ENCODE data around the gene PDIA5.
"Not testable (repeated sequence)": the region's sequence is repeated elsewhere in the genome, so short reads cannot be mapped to it uniquely, and the experiment has no call there.

The PDIA5 gene

DNA sequence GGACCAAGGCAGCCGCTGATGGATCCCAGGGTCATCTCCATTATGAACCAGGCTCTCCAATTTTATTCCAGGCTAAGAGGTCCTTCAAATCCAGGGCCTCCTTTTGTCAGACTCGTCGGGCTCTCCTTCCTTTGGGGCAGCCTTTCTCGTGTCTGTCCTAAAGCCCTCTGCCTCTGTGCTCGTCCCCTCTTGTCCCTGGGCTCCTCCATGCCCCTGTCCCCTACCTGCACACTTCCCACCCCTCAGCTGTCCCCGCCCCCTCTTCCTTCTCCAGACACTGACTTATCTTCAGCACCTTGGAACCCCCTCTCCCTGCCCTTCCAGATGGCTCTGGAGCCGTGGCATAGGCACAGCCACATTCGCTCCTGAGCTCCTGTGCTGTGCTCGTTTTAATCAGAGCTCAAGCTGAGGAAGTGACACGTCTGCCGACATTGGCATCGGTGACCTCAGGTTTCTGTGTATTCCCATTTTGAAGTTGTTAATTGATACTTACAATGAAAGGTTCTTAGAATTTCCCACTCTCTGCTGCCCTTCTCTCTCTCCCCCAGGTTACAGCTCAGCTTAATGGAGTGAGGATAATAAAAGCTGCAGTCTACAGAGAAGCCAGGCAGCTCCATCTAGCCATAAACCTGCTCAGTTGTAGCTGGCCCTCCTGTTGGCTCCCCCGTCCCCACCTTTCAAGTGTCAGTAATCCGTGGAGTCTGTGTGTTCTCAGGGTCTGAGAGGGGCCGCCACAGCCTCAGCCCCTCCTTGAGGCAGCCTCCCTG, 83.8 kb downstream of the PDIA5 start:
- DNase-seq (ENCODE audit: low read depth): no peak

DNA sequence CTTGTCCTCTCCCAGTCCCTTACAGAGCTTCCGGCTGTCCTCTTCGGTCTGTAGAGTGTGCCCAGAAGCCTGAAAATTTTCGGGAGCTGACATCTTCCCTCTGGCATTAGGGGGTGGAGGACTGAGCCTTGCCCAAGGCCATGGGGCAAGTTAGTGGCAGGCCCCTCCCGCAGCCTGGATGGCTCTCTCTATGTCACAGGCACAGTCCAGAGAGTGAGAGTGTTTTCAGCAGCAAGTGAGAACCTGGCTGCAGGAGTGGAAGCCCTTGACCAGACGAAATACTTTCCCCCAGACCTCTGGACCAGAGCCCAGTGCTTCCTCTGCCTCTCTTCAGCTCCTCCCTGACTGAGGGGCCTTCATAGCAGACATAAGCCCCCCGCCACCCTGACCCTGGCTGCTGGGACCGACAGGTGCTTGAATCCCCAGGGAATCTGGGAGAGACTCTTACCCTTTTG, 84.5 kb downstream of the PDIA5 start:
- DNase-seq (ENCODE audit: low read depth): no peak

DNA sequence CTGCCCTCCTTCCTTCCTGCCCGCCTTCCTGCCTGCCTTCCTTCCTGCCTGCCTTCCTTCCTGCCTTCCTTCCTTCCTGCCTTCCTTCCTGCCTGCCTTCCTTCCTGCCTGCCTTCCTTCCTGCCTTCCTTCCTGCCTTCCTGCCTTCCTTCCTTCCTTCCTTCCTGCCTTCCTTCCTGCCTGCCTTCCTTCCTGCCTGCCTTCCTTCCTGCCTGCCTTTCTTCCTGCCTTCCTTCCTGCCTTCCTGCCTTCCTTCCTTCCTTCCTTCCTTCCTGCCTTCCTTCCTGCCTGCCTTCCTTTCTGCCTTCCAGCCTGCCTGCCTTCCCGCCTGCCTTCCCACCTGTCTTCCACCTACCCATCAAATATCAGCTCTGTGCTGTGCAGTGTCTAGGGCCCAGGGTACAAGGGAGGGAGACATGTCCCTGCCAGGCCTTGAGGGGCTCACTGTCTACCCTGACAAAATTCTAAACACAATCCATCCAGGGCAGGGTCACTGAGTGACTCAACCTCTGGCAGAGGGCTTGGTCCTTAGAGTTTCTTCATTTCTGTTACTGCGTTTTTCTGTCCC, 85.1 kb downstream of the PDIA5 start:
- not testable (repeated sequence) for DNase-seq (ENCODE audit: low read depth)

DNA sequence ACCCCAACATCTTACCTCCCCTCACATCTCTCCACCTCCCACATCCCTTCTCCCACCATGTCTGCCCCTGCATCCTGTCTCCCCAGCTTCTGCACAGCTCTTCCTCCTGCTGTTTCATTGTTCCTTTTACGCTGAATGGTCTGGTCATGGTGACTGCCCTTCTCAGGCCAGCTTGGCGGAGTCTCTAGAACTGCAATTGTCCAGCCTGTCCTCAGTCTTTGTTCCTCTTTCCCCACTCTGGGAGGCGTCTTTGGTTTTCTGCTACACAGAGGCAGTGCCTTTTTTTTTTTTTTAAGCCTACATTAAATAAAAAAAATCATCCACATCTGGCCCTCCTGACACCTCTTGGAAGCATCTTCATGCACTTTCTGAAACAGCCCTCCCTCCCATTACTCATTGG, 85.9 kb downstream of the PDIA5 start:
- DNase-seq (ENCODE audit: low read depth): no peak

DNA sequence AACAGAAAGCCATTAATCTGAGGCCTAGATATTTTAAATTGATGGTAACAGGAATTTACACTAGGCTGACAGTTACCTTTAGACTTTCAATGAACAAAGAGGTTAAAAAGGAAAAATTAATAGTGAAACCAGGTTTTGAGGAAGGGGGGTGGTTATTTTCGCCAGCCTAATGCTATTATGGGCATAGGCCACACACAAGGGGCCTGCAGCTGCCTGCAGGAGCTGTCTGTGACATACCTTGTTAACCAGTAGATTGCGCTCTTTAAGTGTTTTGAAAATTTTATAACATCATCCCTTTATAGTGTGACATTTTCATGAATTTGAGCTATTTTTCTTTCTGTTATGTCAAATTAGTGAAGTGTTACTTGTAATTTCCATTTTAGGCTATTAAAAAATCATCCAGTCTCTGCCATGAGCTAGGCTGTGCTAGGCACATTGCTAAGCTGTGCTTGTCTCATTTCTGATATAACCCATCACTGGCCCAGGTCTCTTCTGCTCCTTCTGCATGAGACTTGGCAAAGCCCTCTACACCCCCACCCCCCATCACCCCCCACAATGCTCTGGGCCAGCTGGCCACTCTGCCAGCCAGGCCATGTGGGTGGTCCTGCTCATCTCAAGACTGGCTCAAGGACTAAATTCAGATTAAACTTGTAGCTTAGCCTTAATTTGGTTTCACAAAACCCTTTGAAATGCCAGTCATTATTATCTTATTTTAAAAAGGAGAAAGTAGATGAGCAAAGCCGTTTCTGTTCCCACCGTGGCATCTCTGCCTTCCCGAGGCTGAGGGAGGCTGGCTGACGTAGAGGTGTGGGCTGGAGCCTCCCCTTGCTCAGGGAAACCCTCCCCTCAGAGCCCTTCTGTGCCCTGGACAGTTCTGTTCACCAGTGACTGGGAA, 86.5 kb downstream of the PDIA5 start:
- no peak for DNase-seq (ENCODE audit: low read depth)

DNA sequence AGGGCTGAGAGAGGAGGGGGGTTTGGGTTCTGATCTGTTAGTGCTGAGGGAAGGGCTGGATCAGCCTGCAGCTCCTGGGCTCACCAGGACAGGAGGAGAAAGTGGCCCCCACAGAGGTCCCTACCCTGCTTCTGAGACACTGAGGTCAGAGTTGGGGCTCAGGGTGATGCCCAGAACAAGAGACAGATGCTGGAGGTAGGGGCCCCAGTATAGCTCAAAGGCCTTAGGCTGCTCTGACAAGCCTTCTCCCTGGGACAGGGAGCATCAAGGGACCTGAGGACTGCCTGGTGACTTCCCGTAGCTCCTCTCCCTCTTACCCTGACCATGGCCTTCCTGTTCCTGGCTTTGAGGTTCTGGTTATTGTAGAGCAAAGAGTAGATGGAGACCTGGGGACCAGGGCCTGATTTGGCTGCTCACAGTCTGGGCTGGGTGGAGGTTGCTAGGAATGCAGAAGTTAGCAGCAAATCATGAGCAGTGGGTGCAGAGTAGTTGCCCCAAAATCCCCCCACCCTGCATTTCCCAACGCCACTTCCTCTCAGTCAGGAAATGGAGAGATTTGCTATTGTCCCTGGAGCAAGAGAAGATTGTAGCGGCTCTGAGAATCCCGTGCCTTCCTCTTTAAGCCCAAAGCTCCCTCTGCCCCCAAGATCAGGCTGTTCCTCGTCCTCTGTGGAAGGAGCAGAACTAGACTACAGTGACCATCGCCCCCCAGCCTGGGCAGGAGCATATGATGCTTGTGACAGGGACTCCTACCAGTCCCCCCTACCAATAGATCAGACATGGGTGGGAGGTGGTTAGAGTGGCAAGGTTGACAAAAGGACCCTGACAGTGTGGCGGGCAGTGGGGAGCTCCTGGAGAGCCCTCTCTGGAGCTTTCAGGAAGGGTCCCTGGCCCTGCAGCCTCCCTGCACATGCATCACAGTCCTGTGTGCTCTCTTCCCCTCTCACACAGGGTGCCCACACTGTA, 87.5 kb downstream of the PDIA5 start:
- no peak for DNase-seq (ENCODE audit: low read depth)

DNA sequence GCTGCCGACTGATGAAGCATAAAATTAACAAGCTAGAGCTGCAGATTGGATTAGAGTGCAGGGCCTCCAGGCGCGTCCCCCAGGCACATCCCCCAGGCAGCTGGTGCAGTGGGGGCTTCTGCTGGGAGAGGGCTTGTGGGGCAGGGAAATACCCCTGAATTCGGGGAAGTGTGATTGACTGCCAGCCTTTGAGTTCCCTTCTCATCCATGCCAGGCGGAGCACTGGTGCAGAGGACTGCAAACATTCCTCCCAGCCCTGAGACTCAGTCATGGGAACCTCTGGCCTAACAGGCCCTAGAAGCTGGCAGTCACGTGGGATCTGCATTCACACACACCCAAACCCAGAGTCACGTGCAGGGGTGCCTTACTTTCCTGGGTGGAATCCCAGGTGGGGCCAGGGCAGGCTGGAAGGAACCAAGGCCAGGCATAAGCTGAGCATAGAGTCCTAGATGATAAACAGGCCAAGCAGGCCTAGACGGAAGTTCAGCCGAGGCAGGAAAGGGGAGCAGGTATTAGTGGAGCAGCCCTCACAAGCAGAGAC, 88.7 kb downstream of the PDIA5 start:
- DNase-seq (ENCODE audit: low read depth): no peak

DNA sequence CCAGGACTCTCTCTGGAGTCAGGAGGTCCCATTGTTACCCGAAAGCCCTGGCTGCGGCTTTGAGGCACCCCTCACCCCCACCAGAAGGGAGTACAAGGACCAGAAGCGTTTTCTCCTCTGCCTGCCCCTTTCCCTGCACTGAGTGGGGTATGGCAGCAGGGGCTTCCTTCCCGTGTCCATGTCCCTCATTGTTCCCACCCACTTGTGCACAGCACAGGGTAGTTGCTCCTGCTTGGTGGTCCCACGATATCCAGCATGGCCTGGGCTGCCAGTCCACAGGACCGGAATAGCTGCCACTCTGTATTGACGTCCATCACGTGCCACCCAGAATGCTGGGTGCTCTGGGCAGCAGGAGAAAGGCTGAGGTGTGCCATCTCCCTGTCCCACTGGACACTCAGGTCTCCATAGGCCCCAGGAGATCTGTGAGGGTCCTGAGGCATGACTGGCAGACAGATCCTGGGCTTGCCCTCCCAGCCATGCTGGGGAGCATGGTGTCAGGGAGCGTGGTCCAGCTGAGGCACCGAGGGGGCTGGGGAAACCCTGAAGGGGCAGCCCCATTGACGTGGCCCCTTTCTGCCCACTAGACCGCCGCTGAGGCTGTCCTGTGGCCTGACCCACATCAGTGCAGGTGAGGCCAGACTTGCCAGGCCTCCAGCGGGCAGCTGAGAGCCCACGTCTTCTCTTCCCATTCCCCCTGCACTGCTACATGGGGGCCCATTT, 89.6 kb downstream of the PDIA5 start:
- no peak for DNase-seq (ENCODE audit: low read depth)

DNA sequence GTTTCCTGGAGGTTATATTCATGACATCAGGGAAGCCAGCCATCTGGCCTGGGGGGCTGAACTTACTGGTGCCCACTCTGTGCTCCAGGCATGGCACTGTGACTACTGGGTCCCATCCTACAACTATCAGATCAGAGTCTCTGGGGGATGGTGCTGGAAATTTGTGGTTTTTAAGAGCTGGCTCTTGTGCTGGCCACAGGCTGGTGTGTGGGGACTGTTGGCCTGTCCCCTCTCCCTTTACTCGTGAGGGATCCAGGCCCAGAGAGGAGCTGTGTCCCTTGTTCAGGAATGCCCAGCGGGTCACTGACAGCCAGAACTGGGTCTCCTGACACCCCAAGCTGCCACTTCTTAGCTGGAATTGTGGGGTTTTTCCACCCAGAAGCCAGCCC, 90.4 kb downstream of the PDIA5 start:
- DNase-seq (ENCODE audit: low read depth): no peak

DNA sequence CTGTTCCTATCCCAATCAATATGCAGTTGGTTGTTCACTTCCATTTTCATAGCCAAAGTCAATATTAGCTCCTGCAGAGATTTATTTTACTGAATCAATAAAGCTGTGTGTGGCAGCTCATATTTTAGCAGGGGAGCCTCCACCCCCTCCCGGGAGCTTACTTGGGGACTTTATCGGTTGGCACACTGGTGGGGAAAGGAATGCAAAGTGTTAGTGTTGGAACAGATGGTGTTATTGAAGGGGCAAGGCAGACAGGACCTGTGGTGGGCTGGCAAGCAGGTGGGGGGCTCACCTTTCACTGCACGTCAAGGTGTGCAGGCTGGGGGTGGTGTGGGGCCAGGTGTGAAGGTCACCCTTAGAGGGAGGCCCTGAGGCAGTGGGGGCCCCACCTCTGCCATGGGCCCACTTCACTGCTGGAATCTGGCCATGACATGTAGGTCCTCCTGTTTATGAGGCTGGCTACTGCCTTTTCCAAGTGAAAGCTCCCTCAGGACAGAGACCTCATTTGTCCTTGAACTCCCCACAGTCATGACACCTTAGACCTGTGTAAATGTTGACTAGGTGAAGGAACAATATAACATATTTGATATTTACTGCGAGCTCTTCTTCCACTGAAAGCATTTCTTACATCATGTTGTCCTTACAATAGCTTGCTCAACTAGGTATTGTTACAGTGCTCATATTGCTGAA, 90.9 kb downstream of the PDIA5 start:
- no peak for DNase-seq (ENCODE audit: low read depth)

DNA sequence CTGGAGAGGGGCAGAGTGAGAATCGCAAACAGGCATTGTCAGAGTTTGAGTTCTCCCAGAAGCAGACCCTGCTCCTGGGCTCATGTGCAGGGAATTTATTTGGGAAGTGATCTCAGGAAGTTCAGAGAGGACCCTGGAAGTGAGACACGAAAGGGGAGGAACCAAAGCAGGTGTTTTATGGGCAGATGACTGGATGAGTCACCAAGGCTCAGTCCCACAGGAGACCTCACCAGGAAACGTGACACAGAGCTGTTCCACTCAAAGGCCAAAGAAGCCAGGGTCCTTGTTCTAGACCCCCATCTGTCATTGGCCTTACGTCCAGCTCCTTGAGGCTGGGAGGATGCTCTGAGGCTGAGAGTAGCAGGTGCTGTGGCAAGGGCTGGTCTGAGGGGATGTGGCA, 91.5 kb downstream of the PDIA5 start:
- no peak for DNase-seq (ENCODE audit: low read depth)

DNA sequence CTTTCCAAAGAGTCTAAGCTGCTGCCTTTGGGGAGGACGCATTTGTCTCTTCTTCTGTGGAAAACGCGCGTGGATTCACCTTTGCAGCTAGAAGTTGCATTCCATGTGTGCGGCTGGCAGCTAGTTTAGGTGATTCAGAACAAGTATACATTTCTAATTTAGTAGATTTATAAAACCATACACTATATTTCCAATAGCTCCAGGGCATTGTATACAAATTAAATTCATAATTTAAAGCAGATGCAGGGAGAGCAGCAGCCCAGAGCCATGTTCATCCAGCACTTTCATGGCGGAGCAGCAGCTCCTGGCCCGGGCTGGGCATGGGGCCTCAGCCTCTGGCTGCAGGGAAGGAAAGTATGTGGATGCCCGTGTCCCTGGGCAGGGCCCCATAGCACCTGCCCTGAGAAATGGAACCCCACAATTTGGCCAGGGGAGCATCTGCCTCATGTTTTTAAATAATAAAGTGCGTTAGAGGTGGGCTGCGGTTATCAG, 92.1 kb downstream of the PDIA5 start:
- no peak for DNase-seq (ENCODE audit: low read depth)

DNA sequence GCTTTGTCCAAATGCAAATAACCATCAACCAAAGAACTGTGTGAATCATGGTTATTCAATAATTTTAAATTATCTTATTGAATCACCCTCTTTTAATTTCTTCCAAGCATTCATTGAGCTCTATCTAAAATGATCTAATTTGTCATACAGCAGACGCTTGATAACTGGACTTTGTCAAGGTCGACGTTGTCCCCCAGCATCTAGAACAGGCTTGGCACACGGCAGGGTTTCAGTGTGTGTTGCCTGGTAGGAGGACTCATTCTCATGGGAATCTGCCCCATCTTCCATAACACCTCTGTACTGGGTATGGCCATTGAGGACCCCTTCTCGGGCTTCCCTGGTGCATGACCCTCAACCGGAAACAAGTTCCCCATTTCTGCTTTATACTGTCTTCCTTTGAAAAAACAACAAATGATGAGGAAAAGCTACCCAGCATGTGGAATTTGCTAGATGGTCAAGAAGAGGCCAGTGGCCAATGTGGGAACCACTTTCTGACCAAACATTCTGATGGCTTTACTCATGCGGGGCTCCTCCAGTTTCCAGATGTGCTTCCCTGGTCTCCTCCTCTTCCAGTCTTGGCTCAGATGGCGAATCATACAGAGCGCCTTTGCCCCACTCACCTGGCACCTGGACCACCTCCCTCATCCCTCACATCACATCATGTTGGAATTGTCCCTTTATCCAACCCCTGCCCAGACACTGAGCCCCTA, 93.3 kb downstream of the PDIA5 start:
- peak; percentile 39 for DNase-seq (ENCODE audit: low read depth)

DNA sequence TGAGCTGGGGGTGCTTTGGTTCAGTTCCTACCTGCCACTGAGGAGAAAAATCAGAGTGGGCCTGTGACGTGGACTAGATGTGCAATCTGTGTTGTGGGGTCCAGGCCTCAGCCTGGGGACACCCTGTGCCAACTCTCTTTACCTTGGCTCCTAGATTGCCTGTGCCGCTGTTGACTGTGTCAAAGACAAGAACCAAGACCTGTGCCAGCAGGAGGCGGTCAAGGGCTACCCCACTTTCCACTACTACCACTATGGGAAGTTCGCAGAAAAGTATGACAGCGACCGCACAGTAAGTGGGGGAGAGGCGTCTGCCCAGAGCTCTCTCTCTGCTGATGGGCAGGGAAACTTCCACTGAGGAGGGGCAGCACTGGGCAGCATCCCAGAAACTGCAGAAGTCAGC, 94.3 kb downstream of the PDIA5 start:
- no peak for DNase-seq (ENCODE audit: low read depth)

DNA sequence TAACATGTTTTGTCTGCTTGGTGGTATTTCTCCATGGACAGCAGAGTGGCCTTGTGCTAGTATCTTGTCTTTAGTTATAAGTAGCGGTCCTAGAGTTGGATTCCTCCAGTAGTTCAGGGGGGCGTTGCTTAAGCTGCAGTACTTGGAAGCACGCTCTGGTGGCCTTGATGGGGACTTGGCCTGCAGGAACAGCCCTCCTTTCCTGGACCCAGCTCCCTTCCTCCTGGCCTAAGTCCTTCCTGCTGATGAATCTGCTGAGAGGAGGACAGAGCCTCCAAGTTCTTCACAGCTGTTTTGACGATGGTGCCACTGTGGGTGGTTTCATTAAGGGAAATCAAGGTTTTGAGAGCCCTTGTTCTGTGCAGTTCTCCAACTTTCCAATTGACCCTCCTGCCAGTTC, 96.3 kb downstream of the PDIA5 start:
- DNase-seq (ENCODE audit: low read depth): no peak

DNA sequence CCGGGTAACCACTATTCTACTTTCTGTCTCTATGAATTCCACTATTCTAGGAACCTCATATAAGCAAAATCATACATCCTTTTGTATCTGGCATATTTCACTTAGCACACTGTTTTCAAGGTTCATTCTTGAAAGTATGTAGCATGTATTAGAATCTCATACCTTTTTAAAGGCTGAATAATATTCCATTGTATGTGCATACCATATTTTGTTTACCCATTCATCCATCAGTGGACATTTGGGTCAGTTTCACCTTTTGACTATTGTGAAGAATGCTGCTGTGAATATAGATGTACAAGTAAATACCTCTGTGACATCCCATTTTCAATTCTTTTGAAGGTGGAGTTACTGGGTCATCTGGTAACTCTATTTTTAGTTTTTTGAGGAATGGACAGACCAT, 98.3 kb downstream of the PDIA5 start:
- DNase-seq (ENCODE audit: low read depth): no peak

DNA sequence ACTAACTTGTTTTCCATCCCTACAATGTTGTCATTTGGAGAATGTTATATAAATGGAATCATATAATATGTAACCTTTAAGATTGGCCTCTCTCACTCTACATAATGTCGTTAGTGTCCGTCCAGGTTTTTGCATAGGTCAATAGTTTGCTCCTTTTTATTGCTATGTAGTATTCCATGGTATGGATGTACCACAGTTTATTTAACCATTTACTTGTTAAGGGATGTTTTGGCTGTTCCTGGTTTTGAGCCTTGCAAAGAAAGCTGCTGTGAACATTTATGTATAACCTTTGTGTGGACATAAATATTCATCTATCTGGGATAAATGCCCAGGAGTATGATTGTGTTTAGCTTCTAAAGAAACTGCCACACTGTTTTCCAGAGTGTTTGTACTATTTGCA, 100.9 kb downstream of the PDIA5 start:
- no peak for DNase-seq (ENCODE audit: low read depth)

DNA sequence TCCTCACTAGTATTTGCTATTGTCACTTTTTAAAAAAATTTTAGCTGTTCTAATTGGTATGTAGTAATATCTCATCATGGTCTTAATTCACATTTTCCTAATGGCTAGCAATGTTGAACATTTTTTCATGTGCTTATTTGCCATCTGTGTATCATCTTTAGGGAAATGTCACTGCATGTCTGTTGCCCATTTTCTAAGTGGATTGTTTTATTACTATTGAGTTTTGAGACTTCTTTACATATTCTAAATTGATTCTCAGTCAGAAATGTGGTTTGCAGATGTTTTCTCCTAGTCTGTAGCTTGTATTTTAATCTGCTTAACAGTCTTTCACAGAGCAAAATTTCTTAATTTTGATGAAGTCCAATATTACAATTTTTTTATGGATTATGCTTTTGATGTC, 101.3 kb downstream of the PDIA5 start:
- no peak for DNase-seq (ENCODE audit: low read depth)

DNA sequence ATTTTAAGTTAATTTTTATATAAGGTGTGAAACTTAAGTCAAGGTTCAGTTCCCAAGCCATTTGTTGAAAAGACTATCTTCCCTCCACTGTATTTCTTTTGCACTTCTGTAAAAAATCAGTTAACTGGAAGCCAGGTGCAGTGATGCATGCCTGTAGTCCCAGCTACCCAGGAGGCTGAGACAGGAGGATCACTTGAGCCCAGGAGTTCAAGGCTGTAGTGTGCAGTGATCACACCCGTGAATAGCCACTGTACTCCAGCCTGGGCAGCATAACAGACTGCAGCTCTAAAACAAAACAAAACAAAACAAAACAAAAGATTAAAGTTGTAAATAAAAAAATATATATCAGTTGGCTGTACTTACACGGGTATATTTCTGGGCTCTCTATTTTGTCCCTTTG, 101.8 kb downstream of the PDIA5 start:
- no peak for DNase-seq (ENCODE audit: low read depth)
